PC-9 (cell line): ENCODE data around the gene TAX1BP1. TPM values are rescaled to one million over a fixed set of nuclear protein-coding genes. Genes with fewer than 3 reads are reported as not detected.

ENCODE experiments used
- BruUV-seq: library from RNA; stranded (reverse); fragments of 400-500 nt; replicated peaks from 2 replicates; lab custom pipeline; 2021; lab: Mats Ljungman, UMichigan
- CTCF ChIA-PET: fragments of 300-600 bp; sonication (Branson Sonifier 250); formaldehyde crosslinking; loops from one replicate; lab custom pipeline; 2022; ENCODE audit warnings: antibody characterized with exemption; lab: Charles Lee
- POLR2A ChIA-PET: fragments of 300-600 bp; sonication (Branson Sonifier 250); formaldehyde crosslinking; loops from one replicate; lab custom pipeline; 2022; ENCODE audit warnings: antibody characterized with exemption; ENCODE audit not compliant: unreplicated experiment; lab: Charles Lee
- DNase-seq, 2 experiments: peaks; one replicate each; pipeline versions ENCODE4 v3.0.0 to v3.0.0-alpha.2; 2015 to 2022; ENCODE audit warnings: mixed read lengths in 1 of 2
- H2AFZ ChIP-seq: fragments of 200-600 bp; sonication (generic); 2 replicates; pipeline ENCODE4 v1.8.1; 2017; ENCODE audit warnings: antibody characterized with exemption
- H3F3A ChIP-seq: fragments of 200-600 bp; sonication (generic); 2 replicates; pipeline ENCODE4 v1.8.1; 2017; ENCODE audit warnings: antibody characterized with exemption, mild to moderate bottlenecking, low read depth; ENCODE audit not compliant: insufficient read depth
- H3K27ac ChIP-seq: fragments of 200-600 bp; sonication (generic); 2 replicates; pipeline ENCODE4 v1.6.1; 2016; ENCODE audit warnings: mixed run types
- H3K27me3 ChIP-seq: fragments of 200-600 bp; sonication (generic); 2 replicates; pipeline ENCODE4 v1.6.1; 2016; ENCODE audit warnings: low read depth, mixed run types; ENCODE audit not compliant: insufficient read depth
- H3K36me3 ChIP-seq: fragments of 200-600 bp; sonication (generic); 2 replicates; pipeline ENCODE4 v1.6.1; 2016; ENCODE audit warnings: low read depth, mixed run types
- H3K4me1 ChIP-seq: fragments of 200-600 bp; sonication (generic); replicated peaks from 2 replicates; pipeline ENCODE4 v1.6.1; 2016; ENCODE audit warnings: mixed run types; ENCODE audit not compliant: insufficient read depth
- H3K4me2 ChIP-seq: fragments of 200-600 bp; sonication (generic); 2 replicates; pipeline ENCODE4 v1.6.1; 2017; ENCODE audit warnings: mixed run types
- H3K4me3 ChIP-seq: fragments of 200-600 bp; sonication (generic); 2 replicates; pipeline ENCODE4 v1.6.1; 2016; ENCODE audit warnings: mixed run types
- H3K79me2 ChIP-seq: fragments of 200-600 bp; sonication (generic); 2 replicates; pipeline ENCODE4 v1.6.1; 2017; ENCODE audit warnings: low read depth, mixed run types
- H3K9me2 ChIP-seq: fragments of 200-600 bp; sonication (generic); 2 replicates; pipeline ENCODE4 v1.8.1; 2017; ENCODE audit warnings: mild to moderate bottlenecking; ENCODE audit not compliant: insufficient read depth
- H3K9me3 ChIP-seq: fragments of 200-600 bp; sonication (generic); 2 replicates; pipeline ENCODE4 v1.8.1; 2016; ENCODE audit warnings: low read depth; ENCODE audit not compliant: insufficient read depth
- H4K20me1 ChIP-seq: fragments of 200-600 bp; sonication (generic); 2 replicates; pipeline ENCODE4 v1.8.1; 2017; ENCODE audit not compliant: insufficient read depth
- CTCF ChIP-seq: fragments of 200-600 bp; sonication (generic); conservative IDR thresholded peaks from 2 replicates; pipeline ENCODE4 v1.6.1; 2017; ENCODE audit warnings: mixed run types, antibody characterized with exemption, mild to moderate bottlenecking, moderate library complexity
- EZH2 ChIP-seq: fragments of 200-600 bp; sonication (generic); IDR thresholded peaks from 2 replicates; pipeline ENCODE4 v1.8.0; 2017; ENCODE audit warnings: antibody characterized with exemption, low read depth
- intact Hi-C: fragments of 100-400 bp; cut with micrococcal nuclease; formaldehyde crosslinking; loops from one replicate; pipeline ENCODE4 v1.10.0; 2022; ENCODE audit not compliant: unreplicated experiment
- total RNA-seq: library from RNA; stranded (reverse); gene quantifications from 2 replicates; pipeline ENCODE4 v1.2.3, GENCODE V29; 2021

TAX1BP1 gene
- total RNA-seq, 1 experiment from 2014 or later: 174 TPM

- Histone ChIP-seq H3K27me3 (no peaks in the 10 kb centered on the region), H3K4me3 (no peak overlapping the region), H3F3A (peaks cover 16% of the 10 kb centered on the region), H3K79me2 (no peaks in the 10 kb centered on the region), H3K27ac (no peak overlapping the region), H4K20me1 (no peaks in the 10 kb centered on the region), H3K4me2 (no peak overlapping the region), H3K4me1 (peaks cover 22% of the 10 kb centered on the region), H3K9me2 (no peaks in the 10 kb centered on the region), H3K9me3 (no peaks in the 10 kb centered on the region), H2AFZ (no peak overlapping the region), H3K36me3 (no peaks in the 10 kb centered on the region)
- POLR2A ChIA-PET: no interaction called here
- BruUV-seq: no TSS peak
- no peak for DNase-seq
- CTCF ChIA-PET: no interaction called here
- intact Hi-C loops: no loop called here
- no peak for TF ChIP-seq EZH2
- no peak for TF ChIP-seq CTCF
These were observed 44.9 kb upstream of the TAX1BP1 start for GRCh38 chr7:27695096-27695495.

GRCh38 chr7:27697861-27698430 is 42.0 kb upstream of the TAX1BP1 start:
- no peak for TF ChIP-seq EZH2
- no peak for TF ChIP-seq CTCF
- ChIA-PET POLR2A (interaction anchor here (0.6 kb wide), 2 partner anchors 32 to 124 kb away, joined by 3 to 10 read pairs; no protein-coding TSS in a partner anchor), CTCF (no interaction called here)
- peaks cover 22% of the 10 kb centered on the region for H3K4me1 ChIP-seq
- H3K9me3 ChIP-seq: no peaks in the 10 kb centered on the region
- no peaks in the 10 kb centered on the region for H3K27me3 ChIP-seq
- peak; percentile 37 to 91 for DNase-seq
- intact Hi-C loops: no loop called here
- no peak overlapping the region for H3K4me3 ChIP-seq
- no peaks in the 10 kb centered on the region for H3K36me3 ChIP-seq
- H4K20me1 ChIP-seq: no peaks in the 10 kb centered on the region
- peak overlapping the region; percentile 36 for H2AFZ ChIP-seq
- peaks cover 16% of the 10 kb centered on the region for H3F3A ChIP-seq
- H3K4me2 ChIP-seq: peak overlapping the region; percentile 15
- H3K79me2 ChIP-seq: no peaks in the 10 kb centered on the region
- no TSS peak for BruUV-seq
- H3K27ac ChIP-seq: peak overlapping the region; percentile 52
- no peaks in the 10 kb centered on the region for H3K9me2 ChIP-seq

GRCh38 chr7:27699751-27700150 is 40.2 kb upstream of the TAX1BP1 start:
- Histone ChIP-seq H3K27ac (no peak overlapping the region), H3K9me3 (no peaks in the 10 kb centered on the region), H3K79me2 (no peaks in the 10 kb centered on the region), H3K4me3 (no peak overlapping the region), H3K9me2 (no peaks in the 10 kb centered on the region), H3K4me2 (no peak overlapping the region), H3K36me3 (no peaks in the 10 kb centered on the region), H2AFZ (no peak overlapping the region), H4K20me1 (no peaks in the 10 kb centered on the region), H3K4me1 (peaks cover 13% of the 10 kb centered on the region), H3F3A (peaks cover 16% of the 10 kb centered on the region), H3K27me3 (no peaks in the 10 kb centered on the region)
- no peak for DNase-seq
- TF ChIP-seq EZH2 (no peak), CTCF (no peak)
- ChIA-PET POLR2A (no interaction called here), CTCF (no interaction called here)
- intact Hi-C loops: no loop called here
- BruUV-seq: no TSS peak
